Measurements from ENCODE around the gene MMP21.

DNA sequence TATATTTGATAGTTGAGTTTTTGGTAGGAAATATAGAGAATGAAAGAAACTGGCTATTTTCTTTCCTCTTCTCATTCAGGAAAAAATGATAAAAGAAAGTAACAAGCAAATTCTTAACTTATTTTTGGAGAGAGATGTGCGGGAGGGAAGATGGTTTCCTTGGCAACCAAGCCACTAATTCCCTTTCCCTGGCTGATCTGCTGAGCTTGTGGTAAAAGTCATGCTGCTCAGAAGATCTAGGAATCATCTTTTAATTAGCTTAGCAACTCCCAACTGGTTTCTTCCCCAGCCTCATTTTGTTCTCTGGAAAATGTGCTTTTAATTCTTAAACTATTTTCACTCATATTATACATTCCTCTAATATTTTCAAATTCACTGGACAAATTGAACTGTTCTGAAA is 35.6 kb upstream of the MMP21 start:
- TF ChIP-seq POLR2AphosphoS5 (IDR thresholded peaks at IDR 0.05; ENCODE audit: low read depth, low read length) = no peak
- TF ChIP-seq POLR2A (IDR thresholded peaks at IDR 0.05; ENCODE audit: low read depth, low read length) = no peak
- no peak for TF ChIP-seq TAF1 (IDR thresholded peaks at IDR 0.05; ENCODE audit: low read depth, low read length)
- TF ChIP-seq SPI1 (IDR thresholded peaks at IDR 0.05; ENCODE audit: low read depth, low read length) = no peak
- no peak for TF ChIP-seq POU2F2 (IDR thresholded peaks at IDR 0.05; ENCODE audit: low read depth, low read length)
- TF ChIP-seq PAX5 (IDR thresholded peaks at IDR 0.05; ENCODE audit: insufficient read depth, low read length, severe bottlenecking) = no peak

All from GM12891 (cell line).